HG03103 (cell line): Measurements from ENCODE around the gene ATP2B1.

ENCODE experiments used
- ATAC-seq: cut with Tn5 transposase; IDR thresholded peaks from one replicate; pipeline ENCODE4 v1.9.1; 2021; ENCODE audit warnings: low read depth; ENCODE audit not compliant: unreplicated experiment

ATP2B1 gene

DNA sequence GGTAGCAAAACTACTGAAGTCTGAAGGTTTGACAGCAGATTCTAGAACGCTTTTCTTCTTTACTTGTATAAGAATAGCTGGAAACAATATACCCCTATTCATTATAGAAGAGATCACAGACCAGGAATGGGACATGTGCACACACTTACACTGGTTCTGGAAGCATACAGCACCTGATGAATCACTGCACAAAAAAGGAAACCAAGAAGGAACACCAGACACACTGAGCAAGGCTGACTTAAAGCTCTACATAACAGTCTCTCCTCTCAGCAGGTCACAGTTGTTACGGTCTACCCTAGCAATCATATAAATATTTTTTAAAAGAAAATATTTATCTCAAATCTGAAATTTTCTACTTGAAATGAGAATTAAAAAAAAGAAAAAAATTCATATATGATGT is 13.5 kb downstream of the ATP2B1 start:
- no peak for ATAC-seq

DNA sequence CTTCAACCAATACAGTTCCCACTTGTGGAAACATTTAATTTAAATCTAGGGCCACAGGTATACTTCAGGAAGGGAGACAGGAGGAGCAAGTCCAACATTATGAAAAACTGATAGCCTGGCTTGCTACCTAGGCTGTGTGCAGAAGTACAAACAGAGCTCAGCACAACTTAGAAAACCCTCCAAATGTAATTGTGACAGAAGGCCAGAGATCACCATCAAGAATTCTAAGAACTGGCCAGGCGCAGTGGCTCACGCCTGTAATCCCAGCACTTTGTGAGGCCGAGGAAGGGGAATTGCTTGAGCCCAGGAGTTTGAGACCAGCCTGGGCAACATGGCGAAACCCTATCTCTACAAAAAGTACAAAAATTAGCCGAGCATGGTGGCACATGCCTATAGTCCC is 14.1 kb downstream of the ATP2B1 start:
- ATAC-seq: no peak

- no peak for ATAC-seq
These were observed 14.9 kb downstream of the ATP2B1 start for GRCh38 chr12:89693639-89694202.

DNA sequence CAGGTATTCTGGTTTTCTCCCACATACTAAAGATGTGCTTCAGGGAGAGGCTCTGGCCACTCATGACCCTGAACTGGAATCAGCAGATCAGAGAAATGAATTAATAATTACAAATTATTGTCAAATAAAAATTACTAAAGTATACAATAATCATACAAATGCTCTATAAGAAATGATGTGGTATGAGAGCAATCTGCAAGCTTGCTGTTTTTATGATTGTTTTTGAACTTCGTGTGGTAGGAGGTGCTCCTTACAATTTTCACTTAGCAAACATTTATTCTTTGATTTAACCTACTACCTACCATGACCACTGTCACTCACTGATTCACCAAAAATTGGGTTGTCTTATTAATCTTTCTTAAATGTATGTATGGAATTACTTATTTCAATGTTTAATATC is 16.2 kb downstream of the ATP2B1 start:
- no peak for ATAC-seq

- no peak for ATAC-seq
These were observed 17.0 kb downstream of the ATP2B1 start for GRCh38 chr12:89691659-89692058.

DNA sequence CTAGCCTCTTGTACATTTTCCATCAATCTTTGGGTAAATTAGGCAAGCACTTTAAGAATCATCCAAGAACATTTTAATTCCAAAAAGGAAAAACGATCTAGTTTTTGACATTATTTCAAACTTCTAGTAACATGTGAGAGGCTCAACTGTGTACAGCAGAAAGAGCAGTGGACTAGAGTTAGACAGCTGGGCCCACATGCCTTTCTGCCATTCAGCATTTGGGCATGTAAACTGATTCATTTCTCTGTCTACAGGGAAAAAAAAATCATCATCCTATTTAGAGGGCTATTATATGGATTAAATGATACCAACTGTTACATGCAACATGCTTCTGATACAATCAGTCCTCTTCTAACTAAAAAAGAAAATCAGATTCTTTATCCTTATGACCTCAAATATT is 17.7 kb downstream of the ATP2B1 start:
- ATAC-seq: no peak

GRCh38 chr12:89689306-89689705 is 19.3 kb downstream of the ATP2B1 start:
- no peak for ATAC-seq

GRCh38 chr12:89686311-89686710 is 22.3 kb downstream of the ATP2B1 start:
- no peak for ATAC-seq

- ATAC-seq: no peak
These were observed 23.2 kb downstream of the ATP2B1 start for GRCh38 chr12:89685363-89685972.

DNA sequence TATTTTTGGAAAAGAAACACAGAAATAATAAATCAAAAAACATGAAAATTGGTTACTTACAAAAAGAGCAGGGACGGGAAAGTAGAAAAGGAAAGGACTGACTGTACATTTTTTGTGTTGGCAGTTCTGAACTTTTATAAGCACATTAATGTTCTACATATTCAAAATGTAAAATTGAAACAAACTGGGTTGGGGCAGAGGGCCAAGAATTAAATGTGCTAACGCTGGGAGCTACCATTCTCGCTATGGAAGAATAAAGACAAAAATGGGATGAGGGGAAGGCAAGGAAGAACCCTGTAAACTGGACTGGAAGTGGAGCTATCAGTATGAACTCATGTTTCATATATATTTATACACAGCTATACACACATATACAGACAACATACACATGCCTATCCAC is 24.5 kb downstream of the ATP2B1 start:
- no peak for ATAC-seq

DNA sequence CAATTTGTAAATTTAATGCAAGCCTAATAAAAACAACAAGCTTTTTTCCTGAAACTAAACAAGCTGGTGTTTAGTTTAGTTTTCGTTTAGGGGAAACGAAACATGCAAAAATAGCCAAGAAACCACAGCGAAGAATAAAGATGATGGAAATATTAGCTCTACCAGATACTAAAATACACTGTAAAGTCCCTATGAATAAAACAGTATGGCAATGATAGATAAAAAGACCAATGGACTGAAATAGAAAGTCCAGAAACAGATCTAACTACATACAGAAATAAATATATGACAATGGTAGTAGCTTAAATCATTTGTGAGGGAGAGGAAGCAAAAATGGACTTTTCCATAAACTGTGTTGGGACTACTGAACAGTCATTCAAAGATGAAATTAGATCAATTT is 26.4 kb downstream of the ATP2B1 start:
- no peak for ATAC-seq

DNA sequence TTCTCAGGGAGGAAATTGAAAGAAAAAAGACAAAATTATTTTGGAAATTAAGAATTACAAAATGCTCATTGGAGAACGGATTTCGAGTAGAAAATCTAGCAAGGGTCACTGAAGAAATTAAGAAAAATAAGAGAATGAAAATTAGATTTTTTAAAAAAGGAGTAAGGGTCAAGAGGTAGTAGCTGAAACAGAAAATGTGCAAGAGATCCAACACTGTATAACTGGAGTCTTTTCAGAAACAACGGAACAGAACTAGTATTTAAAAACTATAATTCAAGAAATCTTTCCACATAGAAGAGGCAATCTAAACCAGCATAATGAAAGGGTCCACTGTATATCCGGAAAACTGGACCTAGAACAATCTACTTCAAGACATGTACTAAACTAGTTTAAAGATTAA is 28.2 kb downstream of the ATP2B1 start:
- ATAC-seq: no peak

DNA sequence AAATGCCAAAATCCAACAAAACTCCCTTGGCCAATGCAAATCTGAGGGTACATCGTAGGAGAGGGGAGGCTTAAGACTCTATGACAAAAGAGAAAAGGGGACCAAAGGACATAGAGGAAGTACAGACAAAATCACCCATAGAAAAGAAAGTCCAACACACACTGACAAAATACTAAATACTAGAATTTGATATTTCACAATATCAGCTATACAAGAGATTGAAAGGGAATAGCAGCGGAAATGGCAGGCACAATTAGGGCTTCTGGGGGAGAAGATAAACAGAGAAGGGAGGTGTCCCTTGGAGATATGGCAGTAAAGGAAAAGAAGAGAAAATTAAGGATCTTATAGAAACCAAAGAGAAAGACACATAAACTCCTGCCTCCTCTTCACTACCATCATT is 29.0 kb downstream of the ATP2B1 start:
- no peak for ATAC-seq

- ATAC-seq: no peak
These were observed 30.4 kb downstream of the ATP2B1 start for GRCh38 chr12:89678225-89678624.

DNA sequence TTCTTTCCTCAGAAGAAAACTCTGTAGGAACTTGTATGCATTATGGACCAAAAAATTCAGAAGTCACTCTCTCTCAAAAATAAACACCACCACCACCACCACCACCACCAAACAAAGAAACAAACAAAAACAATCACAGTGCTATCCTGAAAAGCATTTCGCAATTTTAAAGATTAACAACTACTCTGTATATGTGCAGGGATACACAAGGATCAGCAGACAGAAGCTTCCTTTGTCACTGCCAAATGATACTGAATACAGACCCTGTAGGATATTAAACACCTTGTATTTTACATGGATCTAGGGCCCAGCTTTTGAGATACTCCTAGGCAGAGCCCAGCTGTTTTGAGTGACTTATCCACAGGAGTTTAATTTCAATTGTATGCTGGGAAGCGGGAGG is 31.7 kb downstream of the ATP2B1 start:
- no peak for ATAC-seq

DNA sequence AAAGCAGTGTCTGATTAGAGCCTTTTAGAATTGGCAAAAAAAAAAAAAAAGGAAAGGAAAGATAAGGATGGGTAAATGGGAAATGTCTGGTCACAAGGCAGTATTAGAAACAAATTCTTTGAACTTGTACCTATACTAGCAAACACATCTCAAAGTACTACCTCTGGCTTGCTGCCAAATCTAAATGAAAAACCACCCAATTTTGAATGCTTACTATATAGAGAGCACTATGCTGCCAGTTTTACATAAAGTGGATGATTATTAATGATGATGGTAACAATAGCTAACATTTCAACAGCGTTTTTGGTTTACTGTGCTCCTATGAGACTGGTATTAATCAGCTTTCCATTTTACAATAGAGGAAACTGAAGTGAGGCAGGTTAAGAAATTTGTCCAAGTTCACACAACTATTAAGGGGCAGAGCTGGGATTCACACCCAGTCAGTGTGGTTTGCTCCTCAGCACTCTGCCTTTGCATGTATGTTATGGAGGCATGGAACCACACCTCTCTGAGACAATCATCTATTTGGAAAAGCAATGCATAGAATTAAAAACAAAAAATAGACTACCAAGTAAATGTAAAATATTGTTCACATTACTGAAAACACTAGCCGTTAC is 34.2 kb downstream of the ATP2B1 start:
- no peak for ATAC-seq

- no peak for ATAC-seq
These were observed 35.0 kb downstream of the ATP2B1 start for GRCh38 chr12:89673603-89674002.

DNA sequence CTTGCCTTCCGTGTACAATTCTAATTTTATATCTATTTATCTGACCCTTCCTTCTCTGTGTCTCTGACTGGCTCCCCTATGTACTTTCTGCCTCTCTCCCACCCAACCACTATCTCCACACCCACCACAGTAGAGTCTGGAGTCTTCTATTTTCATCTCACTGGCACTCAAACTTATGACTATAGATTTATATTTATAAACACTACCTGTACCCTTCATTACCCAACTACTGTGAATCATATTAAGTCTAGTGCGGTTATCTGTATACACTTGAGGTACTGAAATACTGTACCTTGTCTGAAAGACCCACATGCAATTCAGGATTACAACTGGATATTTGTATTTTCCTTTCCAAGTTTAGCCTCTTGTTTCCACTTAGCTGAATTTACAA is 36.1 kb downstream of the ATP2B1 start:
- no peak for ATAC-seq

- ATAC-seq: no peak
These were observed 37.2 kb downstream of the ATP2B1 start for GRCh38 chr12:89671469-89671868.

- ATAC-seq: no peak
These were observed 39.4 kb downstream of the ATP2B1 start for GRCh38 chr12:89669197-89669596.

- no peak for ATAC-seq
These were observed 43.1 kb downstream of the ATP2B1 start for GRCh38 chr12:89665556-89665955.

GRCh38 chr12:89664441-89664840 is 44.2 kb downstream of the ATP2B1 start:
- ATAC-seq: no peak
